Uterus (tissue), 4 donors: ENCODE measurements around the gene FER. TPM values are rescaled to one million over a fixed set of nuclear protein-coding genes. Genes with fewer than 3 reads are reported as not detected.

ENCODE experiments used
- DNase-seq, 2 donors: peaks; one replicate each; pipeline ENCODE4 v3.0.0-alpha.2; 2019 to 2020
- H3K27ac ChIP-seq, 2 donors: fragments of 200-600 bp; sonication (generic); 1 replicate in 1 of 2; 2 replicates in 1 of 2; pipeline ENCODE4 v1.5.1; 2016 to 2018
- H3K27me3 ChIP-seq, 2 donors: fragments of 200-600 bp; sonication (generic); one replicate each; pipeline ENCODE4 v1.5.1; 2018 to 2019; ENCODE audit warnings: control low read depth in 1 of 2
- H3K36me3 ChIP-seq, 2 donors: fragments of 200-600 bp; sonication (generic); one replicate each; pipeline ENCODE4 v1.5.1; 2019; ENCODE audit warnings: control low read depth in 1 of 2
- H3K4me1 ChIP-seq, 2 donors: fragments of 200-600 bp; sonication (generic); one replicate each; pipeline ENCODE4 v1.5.1; 2018 to 2019; ENCODE audit warnings: control low read depth in 1 of 2
- H3K4me3 ChIP-seq, 2 donors: fragments of 200-600 bp; sonication (generic); 1 replicate in 1 of 2; 2 replicates in 1 of 2; pipeline ENCODE4 v1.5.1; 2018 to 2019; ENCODE audit warnings: mild to moderate bottlenecking in 1 of 2
- H3K9me3 ChIP-seq, 2 donors: fragments of 200-600 bp; sonication (generic); one replicate each; pipeline ENCODE4 v1.5.1; 2019; ENCODE audit warnings: control low read depth in 1 of 2
- POLR2A ChIP-seq, 2 donors: fragments of 450-650 bp; IDR thresholded peaks; one replicate each; pipeline ENCODE4 v1.6.1; 2016; ENCODE audit warnings: antibody characterized with exemption in 2 of 2, mild to moderate bottlenecking in 1 of 2, moderate library complexity in 1 of 2
- intact Hi-C: fragments of 100-400 bp; cut with DNase I; formaldehyde crosslinking; loops from one replicate; pipeline ENCODE4 v1.15.1; 2023; ENCODE audit warnings: low total_unique reads
- total RNA-seq, 4 donors: library from RNA; depleted of rRNA in 3 of 4; stranded (reverse); fragments of >200 nt in 3 of 4; gene quantifications; one replicate each; pipeline versions ENCODE4 v1.1.0 to v1.2.4, GENCODE V29; 2014 to 2023
- TF ChIP-seq, protein P1 (sequence below), 4 experiments: fragments of 200-600 bp in 2 of 4; fragments of 450-650 bp in 2 of 4; sonication (generic) in 2 of 4; IDR thresholded peaks; one replicate each; pipeline ENCODE4 v1.5.1; 2016 to 2019; ENCODE audit warnings: antibody characterized with exemption in 4 of 4, mild to moderate bottlenecking in 2 of 4, moderate library complexity in 1 of 4
- donor health status: DM: yes; HTN: yes; CAD: no.

FER gene
- total RNA-seq, 4 donors from 2014 or later, result 16.9 to 60.1 (median 38.0) TPM

- no peaks in the 10 kb centered on the region for H3K4me1 ChIP-seq
- intact Hi-C loops, result no loop called here
- TF ChIP-seq POLR2A (IDR thresholded peaks at IDR 0.05), result no peak
- TF ChIP-seq, protein P1, sequence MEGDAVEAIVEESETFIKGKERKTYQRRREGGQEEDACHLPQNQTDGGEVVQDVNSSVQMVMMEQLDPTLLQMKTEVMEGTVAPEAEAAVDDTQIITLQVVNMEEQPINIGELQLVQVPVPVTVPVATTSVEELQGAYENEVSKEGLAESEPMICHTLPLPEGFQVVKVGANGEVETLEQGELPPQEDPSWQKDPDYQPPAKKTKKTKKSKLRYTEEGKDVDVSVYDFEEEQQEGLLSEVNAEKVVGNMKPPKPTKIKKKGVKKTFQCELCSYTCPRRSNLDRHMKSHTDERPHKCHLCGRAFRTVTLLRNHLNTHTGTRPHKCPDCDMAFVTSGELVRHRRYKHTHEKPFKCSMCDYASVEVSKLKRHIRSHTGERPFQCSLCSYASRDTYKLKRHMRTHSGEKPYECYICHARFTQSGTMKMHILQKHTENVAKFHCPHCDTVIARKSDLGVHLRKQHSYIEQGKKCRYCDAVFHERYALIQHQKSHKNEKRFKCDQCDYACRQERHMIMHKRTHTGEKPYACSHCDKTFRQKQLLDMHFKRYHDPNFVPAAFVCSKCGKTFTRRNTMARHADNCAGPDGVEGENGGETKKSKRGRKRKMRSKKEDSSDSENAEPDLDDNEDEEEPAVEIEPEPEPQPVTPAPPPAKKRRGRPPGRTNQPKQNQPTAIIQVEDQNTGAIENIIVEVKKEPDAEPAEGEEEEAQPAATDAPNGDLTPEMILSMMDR (IDR thresholded peaks at IDR 0.05), result no peak
- H3K27ac ChIP-seq, result no peak overlapping the region
- H3K9me3 ChIP-seq, result no peaks in the 10 kb centered on the region
- no peak overlapping the region for H3K4me3 ChIP-seq
- no peaks in the 10 kb centered on the region for H3K36me3 ChIP-seq
- DNase-seq, result no peak
- no peaks in the 10 kb centered on the region for H3K27me3 ChIP-seq
Measured at GRCh38 chr5:109083937-109084336, 336.2 kb downstream of the FER start.

DNA sequence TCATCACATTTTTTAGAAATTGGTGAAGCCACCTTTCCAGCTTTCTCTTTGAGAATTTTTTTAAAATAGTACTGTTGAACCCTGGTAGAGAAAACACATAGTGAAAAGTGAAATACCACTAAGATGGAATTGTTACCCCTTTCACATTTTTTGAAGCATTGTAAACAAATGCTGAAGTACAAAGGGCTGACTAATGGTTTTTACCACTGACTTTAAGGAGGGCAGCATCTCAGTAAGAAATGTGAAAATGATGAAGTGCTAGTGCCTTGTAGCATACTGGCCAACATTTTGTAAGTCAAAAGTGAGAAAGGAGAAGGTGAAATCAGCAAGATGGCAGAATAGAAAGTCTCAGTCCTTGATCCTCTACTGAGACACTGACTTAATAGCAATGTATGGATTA is 341.5 kb downstream of the FER start:
- H3K4me3 ChIP-seq, result no peak overlapping the region
- H3K27me3 ChIP-seq, result no peaks in the 10 kb centered on the region
- H3K36me3 ChIP-seq, result no peaks in the 10 kb centered on the region
- no peak overlapping the region for H3K27ac ChIP-seq
- intact Hi-C loops, result no loop called here
- H3K9me3 ChIP-seq, result no peaks in the 10 kb centered on the region
- TF ChIP-seq, protein P1 (IDR thresholded peaks at IDR 0.05), result no peak
- TF ChIP-seq POLR2A (IDR thresholded peaks at IDR 0.05), result no peak
- no peaks in the 10 kb centered on the region for H3K4me1 ChIP-seq
- no peak for DNase-seq

GRCh38 chr5:109099081-109099480 is 351.4 kb downstream of the FER start:
- H3K9me3 ChIP-seq, result no peaks in the 10 kb centered on the region
- intact Hi-C loops, result no loop called here
- DNase-seq, result no peak

GRCh38 chr5:109100971-109101370 is 353.3 kb downstream of the FER start:
- H3K4me3 ChIP-seq, result no peak overlapping the region
- H3K27ac ChIP-seq, result no peak overlapping the region
- H3K9me3 ChIP-seq, result no peaks in the 10 kb centered on the region
- H3K36me3 ChIP-seq, result no peaks in the 10 kb centered on the region
- no peaks in the 10 kb centered on the region for H3K27me3 ChIP-seq
- no peak for TF ChIP-seq POLR2A (IDR thresholded peaks at IDR 0.05)
- TF ChIP-seq, protein P1 (IDR thresholded peaks at IDR 0.05), result no peak
- DNase-seq, result no peak
- no peaks in the 10 kb centered on the region for H3K4me1 ChIP-seq
- intact Hi-C loops, result no loop called here

More at GRCh38 chr5:109099081-109099480, 351.4 kb downstream of the FER start:
- TF ChIP-seq POLR2A (IDR thresholded peaks at IDR 0.05), result no peak
- TF ChIP-seq, protein P1 (IDR thresholded peaks at IDR 0.05), result no peak
- Histone ChIP-seq H3K36me3 (no peaks in the 10 kb centered on the region), H3K27me3 (no peaks in the 10 kb centered on the region), H3K27ac (no peak overlapping the region), H3K4me1 (no peaks in the 10 kb centered on the region), H3K4me3 (no peak overlapping the region)

DNA sequence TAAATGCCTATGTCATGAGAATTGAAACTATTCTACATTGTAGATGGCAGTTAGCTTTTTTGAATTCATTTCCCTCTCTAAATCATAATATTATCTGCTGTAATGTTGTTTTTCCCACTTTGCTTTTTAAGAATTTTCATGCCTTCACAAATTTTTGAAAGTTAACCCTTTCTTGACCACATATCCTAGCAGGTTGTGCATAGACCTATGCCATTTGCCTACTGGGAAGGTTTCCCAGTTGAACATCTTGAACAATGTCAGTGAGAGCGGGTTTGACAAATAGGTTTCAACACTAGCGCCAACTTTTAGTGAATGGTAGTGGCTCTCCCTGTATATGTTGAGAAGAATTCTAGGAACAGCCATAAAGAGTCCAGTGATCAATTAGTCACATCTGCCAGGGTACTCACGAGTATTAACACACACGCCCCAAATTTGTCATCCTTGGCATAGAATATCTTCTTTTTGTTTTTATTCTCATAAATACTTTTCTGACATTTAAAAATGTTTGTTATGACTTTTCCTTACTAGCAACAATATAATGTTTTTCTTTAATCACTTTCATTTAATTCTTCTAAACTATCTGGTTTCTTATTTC is 354.5 kb downstream of the FER start:
- no peaks in the 10 kb centered on the region for H3K9me3 ChIP-seq
- H3K27ac ChIP-seq, result no peak overlapping the region
- H3K27me3 ChIP-seq, result no peaks in the 10 kb centered on the region
- no peaks in the 10 kb centered on the region for H3K36me3 ChIP-seq
- no peak overlapping the region for H3K4me3 ChIP-seq
- intact Hi-C loops, result no loop called here
- no peak for DNase-seq
- TF ChIP-seq, protein P1 (IDR thresholded peaks at IDR 0.05), result no peak
- TF ChIP-seq POLR2A (IDR thresholded peaks at IDR 0.05), result no peak
- H3K4me1 ChIP-seq, result no peaks in the 10 kb centered on the region
